NCI-H146 (cell line): ENCODE data around the gene LGALS8.

Experiments used
- DNase-seq: peaks from one replicate; lab custom pipeline; 2025; lab: John Stamatoyannopoulos, UW

Gene LGALS8

DNA sequence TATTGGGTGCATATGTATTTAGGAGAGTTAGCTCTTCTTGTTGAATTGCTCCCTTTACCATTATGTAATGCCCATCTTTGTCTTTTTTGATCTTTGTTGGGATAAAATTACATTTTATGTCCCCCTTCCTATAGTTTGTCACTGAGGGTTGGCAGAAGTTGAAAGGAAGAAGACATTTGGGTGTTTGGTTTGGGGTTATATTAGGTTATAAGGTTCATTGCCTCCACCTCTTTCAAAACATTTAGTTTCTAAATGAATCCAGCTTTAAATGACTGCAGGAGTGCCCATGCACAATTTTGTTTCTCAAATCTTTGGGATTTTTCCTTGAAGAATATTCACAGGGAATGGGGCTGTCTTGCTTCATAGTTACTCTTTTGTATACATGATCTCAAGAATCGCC, 14.6 kb upstream of the LGALS8 start:
- no peak for DNase-seq

DNA sequence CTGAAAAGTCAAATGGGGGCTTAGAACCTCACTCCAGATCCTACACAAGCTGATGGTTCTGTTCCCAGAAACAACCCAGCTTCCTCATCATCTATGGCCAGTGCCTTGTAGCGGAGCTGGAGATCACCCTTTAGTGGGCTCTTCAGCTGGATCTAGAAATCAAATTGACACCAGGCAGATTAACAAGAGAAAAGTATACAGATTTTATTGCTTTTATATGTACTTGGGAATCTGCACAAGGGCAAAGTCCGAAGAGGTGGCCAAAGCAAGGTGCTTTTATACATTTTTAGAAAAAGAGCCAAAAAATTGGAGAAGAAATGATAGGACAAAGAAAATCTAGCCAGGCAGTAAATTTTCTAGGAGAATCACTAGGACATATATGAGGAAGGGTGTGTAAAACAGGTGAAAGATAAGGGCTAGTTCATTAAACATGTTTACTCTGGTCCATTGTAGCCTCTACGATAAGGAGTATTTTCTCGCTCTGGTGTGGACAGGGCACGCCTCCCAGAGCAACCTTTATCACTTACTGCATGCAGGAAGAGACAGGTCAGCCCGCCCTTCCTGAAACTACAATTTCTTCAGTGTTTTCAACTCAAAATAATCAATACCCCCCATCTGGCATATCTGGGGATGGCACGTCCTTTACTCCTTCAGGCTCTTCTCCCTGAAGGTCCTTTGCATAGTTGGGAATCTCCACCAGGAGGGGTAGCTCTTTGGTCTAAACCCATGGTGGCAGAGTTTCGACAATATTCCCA, 14.0 kb upstream of the LGALS8 start:
- peak; percentile 19 for DNase-seq

DNA sequence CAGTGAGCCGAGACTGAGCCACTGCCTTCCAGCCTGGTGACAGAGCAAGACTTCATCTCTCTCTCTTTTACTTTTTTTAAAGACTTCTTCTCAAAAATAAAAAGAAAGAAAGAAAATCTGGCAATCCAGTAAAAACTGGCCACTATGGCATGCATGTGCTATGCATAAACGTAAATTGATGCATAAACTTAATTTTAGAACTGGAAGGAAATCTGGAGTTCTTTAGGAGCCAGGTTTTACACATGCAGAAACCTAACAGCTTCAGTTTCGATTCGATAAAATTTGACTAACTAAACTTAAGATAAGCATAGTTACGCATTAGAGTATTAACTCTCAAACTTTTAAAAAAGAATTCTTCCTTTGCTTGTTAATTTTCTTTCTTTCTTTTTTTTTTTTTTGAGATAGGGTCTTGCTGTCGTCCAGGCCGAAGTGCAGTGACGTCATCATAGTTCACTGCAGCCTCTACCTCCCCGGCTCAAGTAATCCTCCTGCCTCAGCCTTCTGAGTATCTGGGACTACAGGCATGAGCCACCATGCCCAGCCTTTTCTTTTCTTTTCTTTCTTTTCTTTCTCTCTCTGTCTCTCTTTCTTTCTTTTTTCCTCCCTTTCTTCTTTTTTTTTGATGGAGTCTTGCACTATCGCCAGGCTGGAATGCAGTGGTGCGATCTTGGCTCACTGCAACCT, 11.9 kb upstream of the LGALS8 start:
- DNase-seq, result no peak

DNA sequence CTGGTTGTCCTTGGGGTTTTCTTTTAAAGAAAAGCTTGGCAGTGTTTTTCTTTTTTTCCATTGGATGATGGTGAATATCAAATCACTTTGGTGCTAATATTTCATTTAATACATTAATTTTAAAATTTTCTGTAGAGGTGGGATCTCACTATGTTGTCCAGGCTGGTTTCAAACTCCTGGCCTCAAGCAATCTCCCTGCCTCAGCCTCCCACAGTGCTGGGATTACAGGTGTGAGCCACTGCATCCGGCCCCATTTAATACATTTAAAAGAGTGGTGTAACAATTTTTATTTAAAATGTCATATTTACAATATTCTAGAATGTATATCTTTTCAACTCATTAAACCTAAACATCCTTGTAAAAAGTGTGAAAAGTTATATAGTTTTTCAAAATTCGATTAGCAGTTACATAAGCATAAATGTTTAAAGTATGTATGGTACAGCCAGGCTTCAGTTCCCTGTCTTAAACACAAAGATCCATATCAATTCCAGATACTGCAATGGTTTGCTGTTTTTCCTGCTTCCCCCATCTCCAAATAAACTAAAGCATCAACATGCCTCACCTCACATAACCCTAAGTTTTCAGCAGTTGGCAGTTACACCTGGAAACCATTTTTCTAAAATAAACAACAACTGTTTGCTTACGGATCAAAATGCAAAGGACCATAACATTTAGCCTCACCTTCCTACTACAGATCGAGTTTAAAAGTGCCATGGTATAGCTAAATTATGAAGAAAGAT, 8.9 kb upstream of the LGALS8 start:
- peak; percentile 74 for DNase-seq

DNA sequence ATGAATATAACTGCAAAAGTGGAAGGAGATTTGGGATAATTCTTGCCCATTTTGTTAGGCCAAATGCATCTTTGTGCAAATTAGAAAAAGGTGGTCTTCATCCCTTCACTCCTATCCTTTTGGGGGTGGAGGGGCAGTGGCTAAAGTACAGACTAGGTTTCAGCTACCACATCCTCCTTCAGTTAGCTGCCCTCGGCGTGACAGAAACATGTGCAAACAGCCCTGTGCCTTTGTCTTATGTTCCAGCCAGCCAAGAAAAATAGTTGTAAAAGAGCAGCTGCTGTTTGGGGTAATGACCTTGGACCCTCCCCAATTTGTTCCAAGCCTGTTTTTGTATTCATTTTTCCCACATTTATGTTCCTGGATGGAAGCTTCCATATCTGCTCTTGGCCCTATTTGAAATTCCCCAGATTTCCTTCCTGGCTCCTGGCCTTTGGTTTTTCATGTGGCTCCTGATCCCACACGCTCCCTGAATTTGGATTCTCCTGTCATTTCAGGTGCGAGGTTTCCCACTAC, 8.3 kb upstream of the LGALS8 start:
- peak; percentile 75 for DNase-seq

DNA sequence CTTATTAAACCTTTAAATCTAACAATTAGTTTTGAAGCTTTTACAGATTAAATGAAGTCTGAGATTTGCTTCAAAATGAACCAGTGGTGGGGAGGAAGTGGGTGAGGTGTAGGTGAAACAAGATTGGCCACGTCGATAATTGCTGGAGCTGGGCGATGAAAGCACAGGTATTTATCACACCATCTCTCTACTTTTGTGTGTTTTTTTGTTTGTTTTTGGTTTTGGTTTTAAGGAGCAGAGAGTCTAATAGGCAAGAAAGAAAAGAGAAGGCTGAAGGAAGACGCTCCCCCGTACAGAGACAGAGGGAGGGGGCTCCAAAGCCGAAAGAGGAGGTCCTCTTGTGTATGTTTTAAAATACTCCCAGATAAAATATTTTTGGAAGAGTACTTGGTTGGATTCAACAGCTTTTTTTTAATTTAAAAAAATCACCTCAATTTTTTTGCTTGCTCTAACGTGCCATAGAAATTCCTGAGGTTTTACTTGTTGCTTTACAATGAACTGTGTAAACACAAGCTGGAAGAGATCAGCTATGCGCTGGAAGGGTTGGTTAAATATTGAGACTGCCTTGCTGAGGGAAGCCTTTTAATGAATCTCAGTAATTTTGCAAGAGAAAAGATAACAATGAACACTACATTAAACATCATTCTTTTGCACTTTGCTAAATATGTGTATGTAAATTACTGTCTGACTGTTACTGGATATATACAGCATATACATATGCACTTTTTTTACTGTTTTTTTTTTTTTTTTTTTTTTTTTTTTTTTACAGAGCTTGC, 6.7 kb upstream of the LGALS8 start:
- peak; percentile 41 for DNase-seq

DNA sequence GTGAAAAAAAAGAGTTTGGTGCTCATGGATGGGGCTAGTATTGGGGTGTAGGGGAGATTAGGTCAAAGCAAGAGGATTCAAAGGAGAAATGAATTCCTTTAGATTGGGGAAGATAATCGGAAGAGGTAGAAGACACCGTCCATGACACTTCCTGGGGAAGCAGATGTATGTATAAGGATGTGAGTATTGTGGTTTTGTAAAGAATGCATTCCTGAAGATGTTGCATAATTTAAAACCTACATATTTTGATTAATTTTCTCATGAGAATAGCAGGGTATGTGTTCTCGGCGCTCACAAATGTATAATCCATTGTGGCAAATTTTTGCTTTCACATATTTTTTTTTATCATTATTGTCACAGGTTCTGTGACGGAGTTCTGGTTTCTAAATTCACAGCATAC, 5.5 kb upstream of the LGALS8 start:
- no peak for DNase-seq

DNA sequence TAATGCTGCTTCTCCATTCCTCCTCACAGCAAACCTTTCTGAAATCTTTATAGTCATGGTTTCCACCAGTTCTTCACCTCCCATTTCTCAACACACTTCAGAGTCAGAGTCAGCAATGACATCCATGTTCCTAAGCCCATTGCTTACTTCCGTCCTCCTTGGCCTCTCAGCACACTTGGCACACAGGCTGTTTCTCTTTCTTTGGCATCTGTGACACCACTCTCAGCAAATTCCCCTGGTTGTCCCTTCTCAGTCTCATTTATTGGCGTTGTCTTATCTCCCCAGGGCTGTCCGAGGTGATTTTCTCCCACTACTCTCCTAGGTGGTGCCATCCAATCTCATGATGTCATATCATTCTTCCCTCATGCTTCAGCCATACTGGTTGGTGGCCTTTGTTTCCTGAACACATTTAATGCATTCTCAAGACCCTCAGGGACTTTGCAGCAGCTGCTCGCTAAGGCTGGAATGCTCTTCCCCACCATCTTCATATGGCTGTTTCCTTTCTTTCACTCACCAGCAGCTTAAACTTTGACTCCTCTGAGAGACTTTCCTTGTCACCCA, 3.3 kb upstream of the LGALS8 start:
- no peak for DNase-seq

DNA sequence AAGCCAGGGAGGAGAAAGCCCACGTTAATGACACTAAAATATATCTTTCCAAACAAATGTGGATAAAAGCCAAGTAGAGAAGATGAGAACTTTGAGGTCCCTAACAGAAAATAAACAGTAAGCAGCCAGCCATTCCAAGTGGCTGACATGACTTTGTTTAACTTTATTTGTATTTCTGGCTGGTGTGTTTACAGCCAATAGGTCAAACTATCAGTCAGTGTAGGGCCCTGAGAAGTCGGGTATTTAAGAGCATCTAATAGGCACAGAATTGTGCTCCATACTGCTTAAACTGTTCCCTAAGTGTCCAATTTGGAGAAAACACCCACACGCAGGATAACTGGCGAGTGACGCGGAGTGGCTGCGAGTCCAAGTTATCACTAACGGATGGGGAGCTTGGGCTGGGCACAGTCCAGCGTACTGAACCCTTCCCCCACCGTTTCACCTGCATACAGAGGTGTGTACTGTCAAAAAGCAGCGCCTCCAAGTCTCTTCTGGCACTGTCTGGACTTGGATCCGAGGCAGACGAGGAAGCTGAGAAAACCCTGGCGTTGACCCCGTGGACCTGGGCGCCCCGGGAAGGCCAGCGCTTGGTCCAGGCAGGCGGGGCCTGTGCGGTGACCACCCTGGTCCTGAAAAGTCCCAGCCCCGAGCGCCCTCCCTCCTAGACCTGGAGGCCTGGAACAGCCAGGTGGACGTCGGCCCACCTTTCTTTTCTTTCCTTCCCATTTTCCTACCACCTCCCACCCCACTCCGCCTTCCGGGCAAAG, 662 bp upstream of the LGALS8 start:
- DNase-seq, result peak; percentile 68

DNA sequence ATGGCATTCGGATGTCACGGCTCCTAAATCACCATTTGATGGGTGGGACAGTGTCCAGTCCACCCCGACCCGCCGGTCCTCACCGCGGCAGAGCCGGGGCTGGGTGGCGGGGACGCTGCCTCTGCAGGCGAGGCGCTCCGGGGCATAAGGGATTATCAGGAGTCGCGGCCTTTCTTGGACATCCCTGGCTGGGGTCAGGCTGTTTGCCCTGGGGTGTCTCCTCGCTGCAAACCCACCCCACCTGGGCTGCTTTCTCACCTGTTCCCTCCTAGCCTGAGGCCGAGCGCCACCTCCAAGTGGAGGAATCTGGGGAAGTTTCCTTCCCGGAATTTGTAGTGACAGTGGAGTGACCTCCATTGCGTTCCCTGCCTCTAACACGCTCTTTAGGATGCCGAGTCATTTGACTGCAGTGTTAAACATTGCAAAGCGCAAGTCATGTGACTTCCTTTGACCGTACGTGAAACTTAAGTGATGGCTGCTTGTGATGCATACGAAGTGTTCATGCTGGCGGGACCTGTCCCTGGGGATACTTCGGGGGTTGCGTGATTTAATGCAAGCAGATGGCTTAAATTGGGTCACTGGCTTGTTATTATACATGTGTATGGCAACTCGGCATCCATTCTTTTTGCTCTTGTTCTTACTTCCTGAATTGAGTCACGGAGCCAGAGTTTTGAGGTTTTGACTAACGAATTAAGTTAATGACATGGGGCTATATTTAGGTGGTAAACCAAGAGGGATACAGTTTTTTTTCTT, 536 bp downstream of the LGALS8 start:
- peak; percentile 68 for DNase-seq

DNA sequence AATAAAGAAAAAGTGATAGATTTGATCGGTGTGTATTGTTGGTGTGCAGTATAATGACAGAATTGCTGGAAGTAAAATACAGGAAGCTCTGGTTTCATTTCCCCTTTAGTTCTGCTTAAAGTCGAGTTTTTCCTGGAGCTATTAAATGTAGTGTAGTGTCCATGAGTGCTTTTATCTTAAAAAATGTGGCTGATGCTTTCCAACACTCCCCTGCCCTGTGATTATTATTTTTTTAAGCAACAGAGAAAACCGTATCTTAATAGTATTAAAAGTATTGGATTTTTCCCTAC, 1.1 kb downstream of the LGALS8 start:
- DNase-seq, result no peak

DNA sequence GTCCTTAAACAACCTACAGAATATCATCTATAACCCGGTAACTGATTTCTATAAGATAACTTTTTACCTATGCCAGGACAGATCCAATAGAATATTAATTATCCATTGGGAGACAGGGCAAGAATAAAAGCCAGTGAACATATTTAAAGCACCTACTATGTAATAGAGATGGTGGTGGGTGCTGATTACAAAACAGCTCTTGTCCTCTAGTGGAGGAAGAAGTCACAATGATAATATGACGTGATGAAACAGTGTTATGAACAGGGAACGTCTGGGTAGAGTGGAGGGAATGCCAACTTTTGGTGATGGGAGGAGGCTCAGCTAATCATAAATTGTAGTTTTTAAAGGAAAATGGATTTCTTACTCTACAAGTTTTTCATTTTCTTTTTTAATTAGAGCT, 2.3 kb downstream of the LGALS8 start:
- no peak for DNase-seq

DNA sequence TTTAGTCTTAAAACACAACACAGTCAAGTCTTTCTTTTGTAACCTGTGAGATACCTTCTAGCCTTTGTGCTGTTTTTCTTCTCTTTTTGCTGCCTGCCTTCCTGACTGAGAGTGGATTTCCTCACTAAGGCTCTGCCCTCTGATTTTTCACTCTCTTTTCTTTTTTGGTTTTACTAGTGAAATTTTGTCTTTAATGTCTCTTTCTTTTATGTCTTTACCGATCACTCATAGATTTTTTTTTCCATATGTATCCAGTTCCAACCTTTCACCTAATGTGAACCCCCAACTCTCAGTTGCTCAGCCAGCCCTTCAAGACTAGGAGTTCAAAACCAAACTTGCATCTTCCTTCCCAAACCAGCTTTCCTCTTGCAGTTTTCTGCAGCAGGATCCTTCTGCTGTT, 6.5 kb downstream of the LGALS8 start:
- no peak for DNase-seq

DNA sequence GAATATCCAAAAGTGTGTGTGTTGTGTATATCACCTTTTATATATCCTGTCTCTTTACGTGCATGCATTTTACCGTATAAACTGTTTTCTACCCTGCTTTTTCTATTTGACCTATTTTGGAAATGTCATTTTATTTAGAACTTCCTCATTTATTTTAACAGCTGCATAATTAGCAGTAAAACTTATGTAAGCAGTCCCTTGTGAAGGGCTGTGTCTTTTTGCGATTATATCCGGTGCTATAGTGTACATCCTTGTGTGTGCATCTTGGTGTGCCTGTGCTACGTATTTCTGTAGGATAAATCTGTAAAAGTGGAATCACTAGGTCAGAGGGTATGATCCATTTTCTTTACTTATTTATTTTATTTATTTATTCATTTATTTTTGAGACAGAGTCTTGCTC, 7.2 kb downstream of the LGALS8 start:
- no peak for DNase-seq

DNA sequence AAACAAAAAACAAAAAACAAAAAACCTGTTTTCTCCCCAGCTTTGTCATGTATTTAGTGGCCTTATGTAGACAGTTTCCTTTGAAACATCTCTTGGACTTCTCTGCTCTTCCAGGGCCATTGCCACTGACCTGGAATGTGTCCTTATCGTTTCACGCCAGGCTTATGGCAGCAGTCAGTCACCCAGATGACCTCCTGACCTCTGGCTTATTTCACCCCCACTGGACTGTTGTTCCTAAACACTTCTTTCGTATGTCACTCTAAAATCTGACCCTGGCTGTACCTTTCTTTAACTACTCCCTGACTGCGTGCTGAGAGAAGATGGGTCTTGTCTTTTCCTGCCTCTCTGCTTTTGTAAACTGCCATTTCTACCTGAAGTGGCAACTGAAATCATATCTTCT, 9.1 kb downstream of the LGALS8 start:
- DNase-seq, result no peak

DNA sequence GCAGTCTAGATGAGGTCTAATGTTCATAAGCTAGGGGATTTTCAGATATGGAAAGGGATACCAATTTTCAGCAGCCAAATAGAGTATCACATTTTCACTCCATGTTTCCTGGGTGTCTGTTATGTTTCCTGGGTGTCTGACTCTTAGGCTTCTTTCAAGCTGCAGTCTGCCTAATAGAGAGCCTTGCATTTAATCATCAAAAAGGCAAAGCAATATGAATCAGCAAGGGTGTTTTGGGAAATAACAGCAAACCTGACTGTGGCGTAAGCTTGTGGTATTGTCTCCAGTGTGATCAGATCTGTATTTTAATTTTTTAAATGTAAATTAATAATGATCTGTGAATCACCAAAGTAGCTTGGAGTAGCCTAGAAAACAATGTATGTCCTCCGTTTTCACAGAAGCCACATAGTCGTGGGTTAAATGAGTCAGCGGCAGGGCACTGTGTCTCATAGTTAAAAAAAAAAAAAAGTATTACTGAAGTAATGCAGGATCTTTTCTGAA, 10.4 kb downstream of the LGALS8 start:
- no peak for DNase-seq

DNA sequence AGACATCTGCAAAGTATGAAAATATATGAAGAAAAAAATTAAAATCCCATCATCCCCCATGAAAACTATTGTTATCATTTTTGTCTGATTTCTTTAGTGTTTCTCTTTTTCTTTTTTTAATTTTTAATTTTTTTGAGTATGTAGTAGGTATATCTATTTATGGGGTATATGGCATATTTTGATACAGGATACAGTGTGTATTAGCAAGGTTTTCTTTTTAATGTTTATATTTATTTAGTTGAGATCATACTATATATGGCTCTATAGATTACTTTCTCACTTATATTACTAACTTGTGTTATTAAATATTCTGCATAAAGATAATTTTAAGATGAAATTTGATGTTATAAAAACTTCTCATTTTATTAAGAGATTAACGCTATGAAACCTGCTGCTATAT, 11.4 kb downstream of the LGALS8 start:
- no peak for DNase-seq

DNA sequence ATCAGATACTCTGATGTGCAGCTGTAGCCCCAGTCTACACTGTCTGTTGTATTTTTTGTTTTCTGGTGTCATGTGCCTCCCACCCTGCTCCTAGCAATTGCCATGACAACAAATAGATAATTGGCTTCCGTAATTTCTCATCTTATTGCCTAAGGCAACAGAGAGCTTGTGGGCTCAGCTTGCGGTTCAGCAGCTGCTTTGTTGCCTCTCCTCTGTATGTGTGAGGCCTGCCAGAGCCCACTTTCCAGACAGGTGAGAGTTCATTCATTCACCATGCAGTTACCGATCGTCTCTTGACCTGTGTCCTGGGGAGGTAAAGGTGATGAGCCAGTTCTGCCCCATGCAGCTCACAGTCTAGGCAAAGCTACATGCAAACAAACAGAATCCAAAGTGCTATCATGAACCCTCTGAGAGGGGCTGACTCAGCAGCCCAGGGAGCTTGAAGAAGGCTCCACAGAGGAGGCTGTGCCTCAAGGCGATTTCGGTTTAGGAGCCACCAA, 11.9 kb downstream of the LGALS8 start:
- DNase-seq, result peak; percentile 97

DNA sequence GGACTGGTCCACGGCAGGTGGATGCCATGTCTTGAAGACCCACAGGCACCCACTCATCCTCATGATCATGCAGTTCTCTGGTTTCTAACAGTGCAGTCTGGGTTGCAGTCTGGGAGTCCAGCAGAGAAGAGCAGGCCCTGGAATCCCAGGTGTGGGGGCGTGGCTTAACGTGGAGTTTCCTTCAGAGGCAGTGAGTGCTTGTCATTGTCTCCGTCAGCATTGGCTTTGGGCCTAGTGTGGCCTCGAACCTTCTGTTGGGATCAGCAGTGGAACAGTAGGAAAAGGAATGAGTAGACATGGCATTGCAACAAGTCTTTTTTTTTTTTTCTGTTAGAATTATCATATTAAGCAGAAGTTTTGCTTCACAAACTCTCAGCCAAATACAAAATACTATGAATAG, 12.8 kb downstream of the LGALS8 start:
- DNase-seq, result peak; percentile 72

DNA sequence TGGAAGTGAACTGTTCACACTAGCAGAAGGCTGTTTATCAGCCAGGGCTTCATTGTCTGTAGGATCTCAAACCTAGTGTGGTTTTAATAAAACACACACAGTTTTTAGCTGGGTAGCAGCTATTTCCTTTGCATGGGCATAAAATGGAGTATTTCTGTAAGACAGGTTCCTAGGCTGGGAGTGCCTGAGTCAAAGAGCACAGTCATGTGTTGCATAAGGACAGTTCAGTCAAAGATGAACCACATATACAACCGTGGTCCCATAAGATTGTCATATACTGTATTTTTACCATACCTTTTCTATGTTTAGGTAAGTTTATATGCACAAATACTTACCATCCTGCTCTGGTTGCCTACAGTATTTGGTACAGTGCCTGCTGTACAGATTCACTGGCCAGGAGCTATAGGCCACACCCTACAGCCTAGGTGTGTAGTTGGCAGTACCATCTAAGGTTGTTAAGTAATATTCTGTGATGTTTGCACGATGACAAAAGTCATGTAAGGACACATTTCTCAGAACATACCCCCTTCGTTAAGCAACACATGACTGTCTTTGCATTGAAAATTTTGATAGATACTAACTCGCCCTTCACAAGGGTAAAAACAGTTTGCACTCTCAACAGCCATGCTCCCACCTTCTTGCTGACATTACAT, 17.2 kb downstream of the LGALS8 start:
- DNase-seq, result no peak
